Activated CD4-positive, alpha-beta memory T cell treated with anti-CD3 and anti-CD28 coated beads, Interleukin-2, amount 10 ng/mL, durations not matched to agents 7 days and 5 days (primary cell): Measurements from ENCODE around the gene HPS6. TPM values are rescaled to one million over a fixed set of nuclear protein-coding genes. Genes with fewer than 3 reads are reported as not detected.
"Not testable (repeated sequence)": the region's sequence is repeated elsewhere in the genome, so short reads cannot be mapped to it uniquely, and the experiment has no call there.

Experiments used
- CTCF ChIA-PET: fragments of 350-600 bp; sonication (Branson Sonifier 250); formaldehyde crosslinking; loops from one replicate; lab custom pipeline; 2021; ENCODE audit warnings: antibody characterized with exemption, inconsistent platforms; lab: Charles Lee
- POLR2A ChIA-PET: fragments of 350-600 bp; sonication (Branson Sonifier 250); formaldehyde crosslinking; loops from one replicate; lab custom pipeline; 2021; ENCODE audit warnings: antibody characterized with exemption; lab: Charles Lee
- DNase-seq: peaks from one replicate; pipeline ENCODE4 v3.0.0-alpha.2; 2020
- H3K27ac Mint-ChIP-seq: one replicate; pipeline ENCODE4 v1.8.0; 2021; ENCODE audit warnings: mild to moderate bottlenecking, mixed read lengths
- H3K27me3 Mint-ChIP-seq: one replicate; pipeline ENCODE4 v1.8.0; 2021; ENCODE audit warnings: mixed read lengths
- H3K36me3 Mint-ChIP-seq: one replicate; pipeline ENCODE4 v1.8.0; 2021; ENCODE audit warnings: low read depth, mixed read lengths
- H3K4me1 Mint-ChIP-seq: one replicate; pipeline ENCODE4 v1.8.0; 2021; ENCODE audit warnings: mixed read lengths
- H3K4me3 Mint-ChIP-seq: one replicate; pipeline ENCODE4 v1.8.0; 2021; ENCODE audit warnings: mild to moderate bottlenecking, mixed read lengths
- H3K9me3 Mint-ChIP-seq: one replicate; pipeline ENCODE4 v1.8.0; 2021; ENCODE audit warnings: mixed read lengths
- total RNA-seq, 2 experiments: library from RNA; stranded (reverse); gene quantifications; one replicate each; pipeline ENCODE4 v1.2.3, GENCODE V29; 2021

The HPS6 gene
- total RNA-seq, 2 experiments from 2014 or later = 24.7 to 25.7 TPM

DNA sequence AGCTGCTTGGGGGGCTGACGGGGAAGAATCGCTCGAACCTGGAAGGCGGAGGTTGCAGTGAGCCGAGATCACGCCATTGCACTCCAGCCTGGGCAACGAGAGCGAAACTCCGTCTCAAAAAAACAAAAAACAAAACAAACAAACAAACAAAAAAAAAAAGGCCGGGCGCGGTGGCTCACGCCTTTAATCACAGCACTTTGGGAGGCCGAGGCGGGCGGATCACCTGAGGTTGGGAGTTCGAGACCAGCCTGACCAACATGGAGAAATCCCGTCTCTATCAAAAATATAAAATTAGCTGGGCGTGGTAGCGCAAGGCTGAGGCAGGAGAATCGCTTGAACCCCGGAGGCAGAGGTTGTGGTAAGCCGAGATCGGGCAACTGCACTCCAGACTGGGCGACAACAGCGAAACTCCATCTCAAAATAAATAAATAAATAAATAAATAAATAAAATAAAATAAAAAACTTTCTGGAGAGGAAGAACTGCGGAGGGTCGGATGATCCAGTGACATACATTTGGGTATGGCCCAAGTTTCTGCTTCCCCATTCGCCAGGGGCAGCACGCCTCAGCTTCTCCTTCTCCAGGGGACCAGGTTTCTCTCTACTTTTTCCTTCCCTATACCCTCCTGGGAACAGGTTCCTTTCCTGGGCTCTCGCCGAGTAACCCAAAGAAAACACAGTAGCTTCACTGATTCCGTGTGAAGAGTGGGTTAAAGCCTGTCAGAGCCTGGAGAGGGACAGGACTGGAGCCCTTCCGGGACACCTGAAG is 10.1 kb upstream of the HPS6 start:
- DNase-seq, H3K9me3 Mint-ChIP-seq, H3K36me3 Mint-ChIP-seq, H3K27me3 Mint-ChIP-seq: not testable (repeated sequence)
- Mint-ChIP-seq H3K4me3 (peak overlapping the region; percentile 99), H3K27ac (peak overlapping the region; percentile 86), H3K4me1 (peaks cover 39% of the 10 kb centered on the region)
- ChIA-PET CTCF (interaction anchor here (0.7 to 2.9 kb wide), 7 partner anchors 18 to 219 kb away, joined by 3 to 13 read pairs (median 3); no protein-coding TSS in a partner anchor), POLR2A (interaction anchor here (0.7 to 3.9 kb wide), 6 partner anchors 12 to 237 kb away, joined by 3 to 47 read pairs (median 4); partner anchors contain the start of genes HPS6 and OGA)

- POLR2A ChIA-PET = interaction anchor here (0.8 to 3.9 kb wide), 6 partner anchors 11 to 237 kb away, joined by 3 to 47 read pairs (median 4); partner anchors contain the start of genes HPS6 and OGA
- H3K4me3 Mint-ChIP-seq = peak within 1 kb of the TSS; percentile 99
- no peaks in the 10 kb centered on the region for H3K9me3 Mint-ChIP-seq
- CTCF ChIA-PET = interaction anchor here (0.7 to 2.9 kb wide), 6 partner anchors 10 to 220 kb away, joined by 3 to 13 read pairs (median 4); no protein-coding TSS in a partner anchor
- peak; percentile 93 for DNase-seq
- no peaks in the 10 kb centered on the region for H3K27me3 Mint-ChIP-seq
- H3K36me3 Mint-ChIP-seq = peaks cover 2% of the 10 kb centered on the region
- peak within 1 kb of the TSS; percentile 86 for H3K27ac Mint-ChIP-seq
- H3K4me1 Mint-ChIP-seq = peaks cover 39% of the 10 kb centered on the region
These were observed 9.3 kb upstream of the HPS6 start, which contains the start of gene ARMH3 for GRCh38 chr10:102055647-102056419. Gene ARMH3, minus strand, starts transcription at chr10:102056173. Its CDS starts 16,059 bp downstream, at chr10:102040114.

DNA sequence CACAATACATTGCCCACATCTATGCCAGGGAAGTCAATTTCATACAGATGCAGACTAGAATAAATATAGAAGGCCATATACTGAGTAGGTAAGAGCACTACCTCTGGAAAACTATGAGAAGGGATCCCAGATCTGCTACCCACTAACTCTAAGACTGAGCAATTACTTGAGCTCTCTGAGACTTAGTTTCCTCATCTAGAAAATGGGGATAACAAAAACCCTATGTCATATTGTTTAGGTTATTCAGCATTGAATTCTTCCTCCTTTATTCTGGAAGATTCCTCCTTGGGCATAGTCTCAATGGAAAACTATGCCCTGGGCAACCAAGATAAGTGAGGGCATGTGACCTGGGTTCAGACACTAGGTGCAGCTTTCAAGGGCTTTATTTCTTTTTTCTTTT is 5.2 kb upstream of the HPS6 start:
- Mint-ChIP-seq H3K4me1 (peaks cover 28% of the 10 kb centered on the region), H3K4me3 (no peak overlapping the region), H3K27me3 (no peaks in the 10 kb centered on the region), H3K27ac (no peak overlapping the region), H3K36me3 (no peaks in the 10 kb centered on the region), H3K9me3 (no peaks in the 10 kb centered on the region)
- DNase-seq = no peak
- ChIA-PET CTCF (interaction anchor here (1.2 kb wide), 1 partner anchor 13 kb away, joined by 3 read pairs; no protein-coding TSS in a partner anchor), POLR2A (no interaction called here)

GRCh38 chr10:102064503-102064867 is 664 bp upstream of the HPS6 start:
- peak overlapping the region; percentile 83 for H3K27ac Mint-ChIP-seq
- H3K4me3 Mint-ChIP-seq = peak overlapping the region; percentile 73
- H3K27me3 Mint-ChIP-seq = no peaks in the 10 kb centered on the region
- CTCF ChIA-PET = no interaction called here
- DNase-seq = no peak
- POLR2A ChIA-PET = interaction anchor here (1.6 kb wide), 1 partner anchor 12 kb away, joined by 5 read pairs; no protein-coding TSS in a partner anchor
- peaks cover 32% of the 10 kb centered on the region for H3K4me1 Mint-ChIP-seq
- peaks cover 11% of the 10 kb centered on the region for H3K36me3 Mint-ChIP-seq
- H3K9me3 Mint-ChIP-seq = no peaks in the 10 kb centered on the region

DNA sequence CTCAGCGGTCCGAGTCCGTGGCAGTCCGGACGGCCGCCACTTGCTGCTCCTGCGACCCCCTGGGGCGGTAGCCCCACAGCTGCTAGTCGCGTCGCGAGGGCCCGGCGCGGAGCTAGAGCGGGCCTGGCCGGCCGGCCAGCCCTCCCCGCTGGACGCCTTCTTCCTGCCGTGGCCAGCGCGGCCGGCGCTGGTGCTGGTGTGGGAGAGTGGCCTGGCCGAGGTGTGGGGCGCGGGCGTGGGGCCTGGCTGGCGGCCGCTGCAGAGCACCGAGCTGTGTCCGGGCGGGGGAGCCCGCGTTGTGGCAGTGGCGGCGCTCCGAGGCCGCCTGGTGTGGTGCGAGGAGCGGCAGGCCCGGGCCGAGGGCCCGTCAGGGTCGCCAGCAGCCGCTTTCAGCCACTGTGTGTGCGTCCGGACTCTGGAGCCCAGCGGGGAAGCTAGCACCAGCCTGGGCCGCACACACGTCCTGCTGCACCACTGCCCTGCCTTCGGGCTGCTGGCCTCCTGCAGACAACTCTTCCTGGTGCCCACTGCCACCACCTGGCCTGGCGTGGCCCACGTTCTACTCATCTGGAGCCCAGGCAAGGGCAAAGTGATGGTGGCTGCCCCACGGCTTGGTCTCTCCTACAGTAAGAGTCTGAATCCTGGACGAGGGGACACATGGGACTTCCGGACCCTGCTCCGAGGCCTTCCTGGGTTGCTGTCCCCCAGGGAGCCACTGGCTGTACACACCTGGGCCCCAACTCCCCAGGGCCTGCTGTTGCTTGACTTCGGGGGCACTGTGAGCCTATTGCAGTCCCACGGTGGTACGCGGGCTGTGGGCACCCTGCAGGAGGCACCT is 631 bp downstream of the HPS6 start:
- ChIA-PET POLR2A (interaction anchor here (0.7 to 4.6 kb wide), 9 partner anchors 10 to 247 kb away, joined by 3 to 47 read pairs (median 3); partner anchors contain the start of genes ARMH3, NOLC1 and OGA), CTCF (interaction anchor here (1.5 to 2.5 kb wide), 4 partner anchors 9 to 225 kb away, joined by 6 to 14 read pairs (median 10); partner anchors contain the start of gene ARMH3)
- Mint-ChIP-seq H3K27ac (peak overlapping the region; percentile 82), H3K36me3 (peaks cover 12% of the 10 kb centered on the region), H3K4me1 (peaks cover 32% of the 10 kb centered on the region), H3K9me3 (no peaks in the 10 kb centered on the region), H3K4me3 (peak overlapping the region; percentile 84), H3K27me3 (no peaks in the 10 kb centered on the region)
- peak; percentile 30 for DNase-seq

GRCh38 chr10:102066399-102067088 is 1.4 kb downstream of the HPS6 start:
- H3K27me3 Mint-ChIP-seq = no peaks in the 10 kb centered on the region
- H3K4me1 Mint-ChIP-seq = peaks cover 32% of the 10 kb centered on the region
- no peak for DNase-seq
- POLR2A ChIA-PET = interaction anchor here (0.9 to 4.6 kb wide), 4 partner anchors 11 to 248 kb away, joined by 3 to 47 read pairs (median 7); partner anchors contain the start of genes ARMH3 and OGA
- H3K36me3 Mint-ChIP-seq = peaks cover 12% of the 10 kb centered on the region
- H3K4me3 Mint-ChIP-seq = peak overlapping the region; percentile 84
- CTCF ChIA-PET = interaction anchor here (0.9 to 2.5 kb wide), 6 partner anchors 10 to 226 kb away, joined by 3 to 14 read pairs (median 6); partner anchors contain the start of gene ARMH3
- peak overlapping the region; percentile 82 for H3K27ac Mint-ChIP-seq
- H3K9me3 Mint-ChIP-seq = no peaks in the 10 kb centered on the region

DNA sequence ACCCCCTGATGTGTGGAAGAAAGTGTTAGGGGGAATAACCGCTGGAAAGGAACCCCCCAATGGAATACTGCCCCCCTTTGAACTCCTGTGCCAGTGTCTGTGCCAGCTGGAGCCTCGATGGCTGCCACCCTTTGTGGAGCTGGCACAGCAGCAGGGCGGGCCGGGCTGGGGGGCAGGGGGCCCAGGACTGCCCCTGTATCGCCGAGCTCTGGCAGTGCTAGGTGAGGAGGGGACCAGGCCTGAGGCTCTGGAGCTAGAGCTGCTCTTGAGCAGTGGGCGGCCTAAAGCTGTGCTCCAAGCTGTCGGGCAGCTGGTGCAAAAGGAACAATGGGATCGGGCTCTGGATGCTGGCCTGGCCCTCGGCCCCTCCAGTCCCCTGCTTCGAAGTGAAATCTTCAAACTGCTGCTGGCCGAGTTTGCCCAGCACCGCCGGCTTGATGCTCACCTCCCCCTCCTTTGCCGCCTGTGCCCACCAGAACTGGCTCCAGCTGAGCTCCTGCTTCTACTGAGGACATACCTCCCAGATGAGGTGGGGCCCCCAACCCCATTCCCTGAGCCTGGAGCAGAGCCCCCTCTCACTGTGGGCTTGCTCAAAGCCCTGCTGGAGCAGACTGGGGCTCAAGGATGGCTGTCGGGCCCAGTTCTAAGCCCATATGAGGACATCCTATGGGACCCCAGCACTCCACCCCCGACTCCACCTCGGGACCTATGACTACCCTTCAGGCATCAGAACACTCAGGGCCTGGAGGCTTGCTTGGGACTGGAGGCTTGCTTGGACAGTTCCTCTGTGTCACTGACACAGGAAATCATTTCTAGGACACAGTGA is 2.2 kb downstream of the HPS6 start:
- Mint-ChIP-seq H3K27ac (no peak overlapping the region), H3K4me1 (peaks cover 32% of the 10 kb centered on the region), H3K4me3 (no peak overlapping the region), H3K27me3 (no peaks in the 10 kb centered on the region), H3K9me3 (no peaks in the 10 kb centered on the region), H3K36me3 (peaks cover 12% of the 10 kb centered on the region)
- POLR2A ChIA-PET = interaction anchor here (0.9 to 4.6 kb wide), 3 partner anchors 12 to 47 kb away, joined by 3 to 47 read pairs (median 5); partner anchors contain the start of gene ARMH3
- CTCF ChIA-PET = interaction anchor here (0.9 to 2.5 kb wide), 5 partner anchors 15 to 227 kb away, joined by 3 to 14 read pairs (median 5); no protein-coding TSS in a partner anchor
- no peak for DNase-seq

GRCh38 chr10:102068216-102068615 is 3.1 kb downstream of the HPS6 start:
- ChIA-PET POLR2A (interaction anchor here (1.2 to 4.6 kb wide), 3 partner anchors 13 to 250 kb away, joined by 5 to 47 read pairs (median 12); partner anchors contain the start of genes ARMH3 and OGA), CTCF (interaction anchor here (0.8 to 2.1 kb wide), 5 partner anchors 11 to 233 kb away, joined by 3 to 11 read pairs (median 3); no protein-coding TSS in a partner anchor)
- Mint-ChIP-seq H3K27me3 (no peaks in the 10 kb centered on the region), H3K9me3 (no peaks in the 10 kb centered on the region), H3K36me3 (peaks cover 12% of the 10 kb centered on the region), H3K4me1 (peaks cover 25% of the 10 kb centered on the region), H3K27ac (no peak overlapping the region), H3K4me3 (no peak overlapping the region)
- no peak for DNase-seq

GRCh38 chr10:102069071-102069470 is 3.9 kb downstream of the HPS6 start:
- peaks cover 21% of the 10 kb centered on the region for H3K4me1 Mint-ChIP-seq
- no peak for DNase-seq
- peaks cover 12% of the 10 kb centered on the region for H3K36me3 Mint-ChIP-seq
- ChIA-PET POLR2A (interaction anchor here (0.9 to 4.6 kb wide), 3 partner anchors 14 to 251 kb away, joined by 4 to 47 read pairs (median 12); partner anchors contain the start of genes ARMH3 and OGA), CTCF (interaction anchor here (1.1 to 2.2 kb wide), 3 partner anchors 12 to 233 kb away, joined by 3 to 11 read pairs (median 8); no protein-coding TSS in a partner anchor)
- no peaks in the 10 kb centered on the region for H3K9me3 Mint-ChIP-seq
- no peaks in the 10 kb centered on the region for H3K27me3 Mint-ChIP-seq
- no peak overlapping the region for H3K4me3 Mint-ChIP-seq
- no peak overlapping the region for H3K27ac Mint-ChIP-seq
